HG02588 (cell line): Measurements from ENCODE around the gene PARD6B.

Source experiments
- ATAC-seq: cut with Tn5 transposase; IDR thresholded peaks from one replicate; pipeline ENCODE4 v1.9.1; 2021; ENCODE audit warnings: mild to moderate bottlenecking, moderate library complexity; ENCODE audit not compliant: unreplicated experiment

Gene PARD6B

DNA sequence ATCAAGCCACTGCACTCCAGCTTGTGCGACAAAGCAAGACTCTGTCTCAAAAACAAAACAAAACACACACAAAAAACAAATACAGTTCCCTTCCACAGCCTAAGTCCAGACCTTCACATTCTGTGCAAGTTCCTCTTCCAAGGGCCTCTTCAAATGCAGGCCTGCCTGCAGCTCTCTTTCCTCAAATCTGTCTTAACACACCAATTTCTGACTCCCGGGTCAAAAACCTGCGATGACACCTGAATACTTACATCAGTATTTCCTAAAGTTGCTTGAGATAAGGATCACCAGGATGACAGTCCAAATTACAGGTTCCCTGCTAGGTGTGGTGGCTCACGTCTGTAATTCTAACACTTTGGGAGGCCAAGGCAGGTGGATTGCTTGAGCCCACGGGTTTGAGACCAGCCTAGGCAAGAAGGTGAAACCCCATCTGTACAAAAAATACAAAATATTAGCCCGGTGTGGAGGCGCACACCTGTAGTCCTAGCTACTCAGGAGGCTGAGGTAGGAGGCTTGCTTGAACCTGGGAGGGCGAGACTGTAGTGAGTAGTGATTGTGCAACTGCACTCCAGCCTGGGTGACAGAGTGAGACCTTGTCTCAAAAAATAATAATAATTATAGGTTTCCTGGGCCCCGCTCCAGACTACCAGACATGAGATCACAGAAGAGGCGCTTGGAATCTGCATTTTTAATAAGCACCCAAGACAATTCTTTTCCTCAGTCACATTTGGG is 8.8 kb upstream of the PARD6B start:
- ATAC-seq, result no peak

DNA sequence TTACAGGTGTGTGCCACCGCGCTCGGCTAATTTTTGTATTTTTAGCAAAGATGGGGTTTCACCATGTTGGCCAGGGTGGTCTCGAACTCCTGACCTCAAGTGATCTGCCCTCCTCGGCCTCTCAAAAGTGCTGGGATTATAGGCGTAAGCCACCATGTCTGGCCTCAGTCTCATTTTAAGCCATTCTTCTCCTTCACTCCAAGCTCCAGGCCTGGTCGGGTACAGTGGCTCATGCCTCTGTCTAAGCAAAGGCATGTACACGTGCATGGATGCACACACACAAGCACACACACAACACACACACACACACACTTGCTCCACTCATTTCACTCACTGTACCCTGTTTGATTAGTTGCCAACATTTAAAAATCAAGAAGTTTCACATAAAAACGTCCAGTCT is 7.7 kb upstream of the PARD6B start:
- no peak for ATAC-seq

DNA sequence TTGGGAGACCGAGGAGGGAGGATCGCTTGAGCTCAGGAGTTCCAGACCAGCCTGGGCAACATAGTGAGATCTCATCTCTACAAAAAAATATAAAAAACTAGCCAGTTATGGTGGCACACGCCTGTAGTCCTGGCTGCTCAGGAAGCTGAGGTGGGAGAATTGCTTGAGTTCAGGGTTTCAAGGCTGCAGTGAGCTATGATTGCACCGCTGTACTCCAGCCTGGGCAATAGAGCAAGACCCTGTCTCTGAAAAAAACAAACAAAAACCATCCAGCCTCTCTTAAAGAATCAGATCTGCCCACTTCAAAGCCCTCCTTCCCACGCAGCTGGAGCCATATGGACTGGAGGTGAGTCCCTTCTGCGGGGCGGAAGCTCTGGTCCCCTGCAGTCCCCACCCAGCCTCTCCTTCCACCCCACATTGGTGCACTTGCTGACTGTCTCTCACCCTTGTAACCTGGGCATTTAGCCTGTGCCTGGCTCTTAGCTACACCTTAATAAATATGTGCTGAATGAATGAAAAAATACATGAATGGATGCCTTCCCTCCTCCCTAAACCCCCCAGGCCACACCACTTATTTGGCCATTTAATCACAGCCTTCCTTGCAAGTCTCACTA is 7.2 kb upstream of the PARD6B start:
- no peak for ATAC-seq

DNA sequence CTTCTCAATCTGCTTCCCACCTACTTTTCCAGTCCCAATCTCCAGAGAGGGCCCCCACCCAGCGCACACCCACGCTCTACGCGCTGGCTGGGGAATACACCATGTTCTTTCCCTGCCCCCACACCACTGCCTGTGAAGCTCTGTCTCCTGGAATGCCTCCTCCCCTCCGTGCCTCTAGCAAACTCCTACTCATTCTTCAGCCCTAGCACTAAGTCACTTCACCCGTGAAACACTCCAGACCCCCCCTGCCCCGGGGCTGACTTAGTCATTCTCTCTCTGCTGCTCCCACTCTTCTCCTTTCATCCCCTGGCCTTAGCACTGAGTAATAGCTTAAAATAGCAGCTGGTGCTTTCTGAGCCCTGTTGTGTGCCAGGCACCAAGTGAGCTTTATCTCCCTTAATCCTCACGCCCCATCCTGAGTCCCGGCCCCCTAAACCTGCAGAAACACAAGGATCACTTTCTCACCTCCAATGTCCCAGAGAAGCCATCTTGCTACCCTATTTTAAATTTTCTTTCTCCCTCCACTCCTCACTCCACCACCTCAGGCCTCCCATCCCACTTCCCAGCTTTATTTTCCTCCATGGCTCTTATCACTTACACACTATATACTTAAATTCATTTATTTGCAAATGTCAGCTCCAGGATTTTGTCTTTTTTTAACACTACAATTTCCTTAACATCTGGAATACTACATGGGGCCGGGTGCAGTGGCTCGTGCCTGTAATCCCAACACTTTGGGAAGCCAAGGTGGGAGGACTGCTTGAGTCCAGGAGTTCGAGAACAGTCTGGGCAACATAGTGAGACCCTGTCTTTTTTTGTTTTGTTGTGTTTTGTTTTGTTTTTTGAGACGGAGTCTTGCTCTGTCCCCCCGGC is 6.3 kb upstream of the PARD6B start:
- ATAC-seq, result no peak

DNA sequence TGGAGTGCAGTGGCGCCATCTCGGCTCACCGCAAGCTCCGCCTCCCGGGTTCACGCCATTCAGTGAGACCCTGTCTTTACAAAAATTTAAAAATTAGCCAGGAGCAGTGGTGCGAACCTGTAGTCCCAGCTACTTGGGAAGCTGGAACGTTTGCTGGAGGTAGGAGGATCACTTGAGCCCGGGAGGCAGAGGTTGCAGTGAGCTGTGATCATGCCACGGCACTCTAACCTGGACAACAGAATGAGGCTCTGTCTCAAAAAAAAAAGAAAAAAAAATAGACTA is 5.7 kb upstream of the PARD6B start:
- no peak for ATAC-seq

DNA sequence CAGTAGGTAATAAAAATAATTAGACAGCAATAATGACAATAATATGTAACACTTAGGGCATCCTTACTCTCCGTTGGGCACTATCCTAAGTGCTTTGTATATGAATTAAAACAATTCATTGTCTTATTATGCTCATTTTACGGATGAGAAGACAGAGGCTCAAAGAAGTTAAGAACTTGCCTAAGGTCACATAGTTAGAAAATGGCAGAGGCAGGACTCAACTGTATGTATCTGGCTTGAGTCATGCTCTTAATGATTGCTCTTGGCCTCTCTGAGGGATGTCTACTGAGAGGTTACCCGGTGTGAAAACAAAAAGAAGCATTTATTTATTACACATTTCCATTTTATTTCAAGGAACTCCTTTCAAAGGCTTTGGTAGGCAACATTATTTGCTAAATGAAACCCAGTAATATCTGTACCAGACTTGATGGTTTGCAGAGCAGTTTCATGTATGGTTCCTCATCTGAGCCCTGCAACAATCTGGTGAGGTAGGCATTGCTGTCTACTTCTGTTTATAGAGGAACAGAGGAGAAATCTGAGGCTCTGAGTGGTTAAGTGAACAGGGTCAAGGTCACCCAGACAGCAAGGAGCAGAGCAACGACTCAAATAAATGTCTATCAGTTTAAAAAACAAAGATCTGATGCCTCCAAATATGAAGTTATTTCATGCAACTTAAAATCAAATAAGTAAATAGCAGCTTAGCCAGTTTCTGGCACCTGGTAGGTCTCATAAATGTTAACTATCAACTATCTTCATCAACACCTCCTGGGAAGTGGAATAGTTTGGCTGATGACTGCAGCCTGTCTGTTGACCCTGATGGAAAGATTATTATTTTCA is 4.2 kb upstream of the PARD6B start:
- ATAC-seq, result no peak

DNA sequence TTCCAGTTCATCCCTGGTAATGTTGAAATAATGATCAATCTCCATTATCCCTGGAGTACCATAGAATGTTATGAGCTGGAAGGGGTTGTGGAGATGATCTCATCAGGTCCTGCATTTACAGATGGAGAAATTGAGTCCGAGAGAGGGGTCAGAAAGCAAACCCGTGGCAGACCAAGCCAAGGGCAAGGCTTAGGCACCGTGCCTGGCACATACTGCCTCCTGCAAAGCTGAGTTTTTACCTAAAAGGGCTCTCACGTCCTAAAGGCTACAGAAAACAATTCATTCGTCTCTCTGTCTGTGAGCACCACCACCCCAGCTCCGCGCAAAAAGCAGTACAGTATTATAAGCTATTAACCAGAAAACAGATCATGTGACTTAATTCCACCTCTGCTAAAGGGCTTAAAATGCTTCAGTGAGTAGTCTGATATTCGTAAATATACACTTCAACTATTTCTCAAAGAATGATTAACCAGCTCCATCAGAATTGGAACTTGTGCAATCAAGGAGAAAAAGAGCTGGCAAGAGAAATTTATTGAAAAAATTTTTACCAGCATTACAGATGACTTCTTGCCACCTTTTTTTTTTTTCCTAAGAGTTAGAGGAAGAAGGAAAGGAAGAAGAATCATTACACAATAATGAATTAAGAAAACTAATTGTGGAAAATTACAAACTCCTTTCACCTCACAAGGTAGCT is 3.4 kb upstream of the PARD6B start:
- ATAC-seq, result no peak

DNA sequence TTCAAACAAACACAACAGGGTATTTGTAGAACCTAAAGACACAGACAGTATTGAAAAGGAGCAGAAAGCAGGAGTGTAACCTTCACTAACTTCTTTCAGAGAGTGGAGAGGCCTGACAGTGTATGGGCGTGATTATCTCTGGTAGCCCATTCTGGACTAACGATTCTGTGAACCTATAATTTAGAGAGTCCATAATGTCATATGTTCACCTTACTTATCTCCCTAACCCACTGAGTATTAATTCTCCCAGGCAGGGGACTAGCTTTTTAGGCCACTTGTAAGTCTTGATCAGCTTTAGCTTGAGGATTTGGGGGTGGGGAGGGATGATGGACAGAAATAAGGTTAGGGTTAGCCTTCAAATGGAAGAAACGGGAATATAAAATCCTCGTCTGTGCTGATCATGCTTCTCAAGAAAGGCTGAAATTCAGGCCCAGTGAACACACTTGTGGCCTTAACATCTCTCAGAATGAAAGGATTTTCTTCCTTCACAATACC is 2.8 kb upstream of the PARD6B start:
- no peak for ATAC-seq

DNA sequence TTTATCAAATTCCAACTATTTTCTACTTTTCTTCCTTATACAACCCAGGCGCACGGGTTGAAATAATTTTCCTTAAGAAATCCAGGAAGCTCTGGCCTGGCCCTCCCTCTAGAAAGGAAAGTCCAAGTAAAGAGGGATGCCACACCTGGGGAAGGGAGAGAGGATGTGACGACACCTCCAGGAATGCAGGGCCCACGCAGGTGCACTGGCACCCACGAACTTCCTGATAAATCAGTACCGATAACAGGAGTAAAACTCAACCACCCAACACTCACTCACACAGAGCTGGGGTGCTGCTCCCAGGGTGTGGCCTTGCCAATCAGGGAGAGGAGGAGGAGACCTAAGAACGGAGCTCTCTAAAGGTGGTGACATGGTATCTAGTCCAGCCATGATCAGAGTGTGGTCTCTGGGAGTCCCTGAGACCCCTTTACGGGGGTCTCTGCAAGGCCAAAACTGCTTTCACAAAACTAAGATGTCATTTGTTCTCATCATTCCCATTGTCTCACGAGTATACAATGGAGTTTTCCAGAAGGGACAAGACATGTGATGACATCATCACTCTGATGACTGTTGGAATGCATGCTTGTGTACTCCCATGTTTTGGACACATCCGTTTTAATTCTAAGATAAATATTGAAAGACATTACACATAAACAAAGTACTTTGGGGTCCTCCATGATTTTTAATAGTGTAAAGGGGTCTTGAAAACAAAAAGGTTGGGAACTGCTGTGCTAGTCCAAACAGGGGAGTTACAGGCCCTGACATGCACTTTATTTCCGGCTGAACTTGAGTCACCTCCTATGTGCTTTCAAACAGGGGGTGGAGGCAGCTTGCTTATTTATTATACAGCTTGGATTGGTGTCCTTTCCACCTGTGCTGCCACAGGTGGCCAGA is 2.2 kb upstream of the PARD6B start:
- no peak for ATAC-seq

DNA sequence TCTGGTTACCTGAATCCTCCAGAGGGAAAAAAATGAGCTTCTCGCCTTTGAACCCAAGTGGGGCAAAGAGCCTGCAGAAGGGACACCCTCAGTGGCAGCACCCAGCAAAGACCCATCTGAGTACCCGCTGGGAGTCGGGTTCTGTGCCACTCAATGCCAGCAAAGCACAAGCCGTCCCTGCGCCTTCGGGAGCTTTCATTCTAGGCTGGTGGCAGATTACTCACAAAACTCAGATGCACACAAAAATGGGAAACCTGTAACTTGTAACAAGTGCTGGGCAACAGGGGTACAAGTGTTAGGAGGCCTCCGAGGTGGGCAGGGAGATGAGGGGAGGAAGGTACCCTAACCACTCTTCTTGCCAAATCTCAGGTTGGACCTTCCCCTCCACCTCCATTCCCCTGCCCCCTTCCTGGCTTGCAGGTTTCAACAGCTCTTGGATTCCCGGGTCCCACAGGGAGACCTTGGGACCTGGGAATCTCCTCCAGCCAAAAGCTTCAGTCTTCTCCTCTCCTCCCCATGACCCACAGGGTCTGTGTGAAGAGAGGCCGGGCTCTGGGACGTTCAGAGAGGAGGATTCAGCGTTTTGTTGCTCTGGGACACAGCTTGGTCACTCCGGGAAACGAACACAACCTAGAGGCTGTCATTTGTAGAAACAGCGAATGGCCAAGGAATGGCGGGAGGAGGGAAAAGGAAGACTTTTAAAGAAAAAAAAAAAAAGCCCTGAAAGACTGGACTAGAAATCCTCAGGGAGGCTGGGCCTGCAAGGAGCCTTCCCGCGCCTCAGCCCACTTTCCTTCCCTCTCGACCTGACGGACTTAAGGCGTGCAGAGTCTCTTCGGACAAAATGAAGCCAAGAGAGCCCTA is 1.2 kb upstream of the PARD6B start:
- ATAC-seq, result no peak

DNA sequence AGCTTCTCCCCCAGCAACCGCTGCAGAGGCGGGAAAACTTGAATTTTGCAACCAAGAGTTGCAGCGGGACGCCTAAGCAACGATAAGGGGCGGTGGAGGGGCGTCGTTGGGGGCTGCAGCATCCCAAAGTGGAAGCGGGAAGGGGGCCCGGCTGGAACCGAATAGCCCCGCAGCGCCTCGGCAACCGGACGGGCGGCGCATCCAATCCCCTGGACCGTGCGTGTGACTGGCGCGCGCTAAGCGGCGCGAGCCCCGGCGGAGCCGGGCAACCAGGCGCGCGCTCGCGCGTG is 670 bp upstream of the PARD6B start:
- no peak for ATAC-seq

DNA sequence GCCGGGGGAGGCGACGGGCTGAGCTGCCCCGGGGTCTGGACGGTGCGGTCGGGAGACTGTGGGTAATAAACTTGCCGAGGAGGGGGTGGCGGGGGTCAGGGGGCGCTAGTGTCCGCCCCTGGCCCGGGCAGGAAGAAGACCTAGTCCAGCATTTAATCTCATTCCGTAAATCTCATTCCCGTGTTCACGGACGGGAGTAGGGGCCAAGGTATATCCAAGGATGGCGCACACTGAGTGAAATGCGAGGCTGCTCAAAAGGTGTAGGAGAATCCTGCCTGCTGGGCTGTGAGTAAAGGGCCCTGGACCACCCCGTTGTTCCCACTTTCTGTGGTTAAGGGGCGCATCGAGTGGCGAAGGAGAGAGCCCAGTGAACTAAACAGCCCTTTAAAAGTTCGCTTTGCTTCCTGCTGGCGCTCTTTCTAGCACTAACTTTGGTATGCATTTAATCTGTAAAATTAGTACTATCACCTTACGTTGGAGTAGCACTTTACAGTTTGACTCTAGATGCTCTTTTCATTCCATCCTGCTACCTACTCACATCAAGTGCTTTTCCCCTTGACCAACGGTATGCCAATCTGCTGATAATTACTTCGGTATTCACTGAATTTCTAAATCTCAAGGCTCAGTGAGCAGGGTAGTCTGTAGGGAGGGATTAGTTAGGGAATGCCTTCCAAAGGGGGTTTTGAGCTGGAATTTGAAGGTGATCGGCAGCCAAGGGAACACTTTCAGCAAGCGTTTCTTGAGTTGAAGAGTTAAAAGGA is 730 bp downstream of the PARD6B start:
- no peak for ATAC-seq

DNA sequence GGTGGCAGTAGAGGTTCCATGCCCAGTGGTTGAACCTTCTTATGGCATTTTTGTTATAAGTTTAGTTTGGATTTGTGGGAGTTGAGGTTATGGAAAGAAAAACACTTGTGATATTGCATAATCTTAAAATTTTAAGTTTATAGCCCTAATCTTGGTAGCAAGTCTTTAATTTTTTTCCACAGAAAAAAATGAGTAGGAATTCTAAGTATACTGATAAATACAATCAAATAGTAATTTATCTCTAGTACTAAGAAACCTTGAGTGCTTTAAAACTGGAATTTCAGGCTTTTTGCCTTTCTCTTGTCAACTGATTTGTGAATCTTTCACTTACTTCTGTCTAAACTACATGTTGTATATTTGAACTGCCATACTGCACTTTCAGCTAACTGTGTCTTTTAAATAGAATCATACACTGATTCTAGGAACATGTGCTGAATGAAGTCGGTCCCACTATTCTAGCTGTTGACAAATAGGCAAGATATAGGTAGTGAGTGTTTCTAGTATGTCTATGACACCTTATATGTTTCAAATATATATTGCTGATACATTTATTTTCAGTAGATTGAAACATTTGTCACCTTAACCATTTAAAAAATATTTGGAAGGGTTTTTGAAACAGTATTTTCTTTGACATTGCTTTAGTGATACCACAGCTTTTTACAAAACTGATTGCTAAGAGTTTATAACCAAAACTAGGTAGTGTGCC is 2.4 kb downstream of the PARD6B start:
- no peak for ATAC-seq

DNA sequence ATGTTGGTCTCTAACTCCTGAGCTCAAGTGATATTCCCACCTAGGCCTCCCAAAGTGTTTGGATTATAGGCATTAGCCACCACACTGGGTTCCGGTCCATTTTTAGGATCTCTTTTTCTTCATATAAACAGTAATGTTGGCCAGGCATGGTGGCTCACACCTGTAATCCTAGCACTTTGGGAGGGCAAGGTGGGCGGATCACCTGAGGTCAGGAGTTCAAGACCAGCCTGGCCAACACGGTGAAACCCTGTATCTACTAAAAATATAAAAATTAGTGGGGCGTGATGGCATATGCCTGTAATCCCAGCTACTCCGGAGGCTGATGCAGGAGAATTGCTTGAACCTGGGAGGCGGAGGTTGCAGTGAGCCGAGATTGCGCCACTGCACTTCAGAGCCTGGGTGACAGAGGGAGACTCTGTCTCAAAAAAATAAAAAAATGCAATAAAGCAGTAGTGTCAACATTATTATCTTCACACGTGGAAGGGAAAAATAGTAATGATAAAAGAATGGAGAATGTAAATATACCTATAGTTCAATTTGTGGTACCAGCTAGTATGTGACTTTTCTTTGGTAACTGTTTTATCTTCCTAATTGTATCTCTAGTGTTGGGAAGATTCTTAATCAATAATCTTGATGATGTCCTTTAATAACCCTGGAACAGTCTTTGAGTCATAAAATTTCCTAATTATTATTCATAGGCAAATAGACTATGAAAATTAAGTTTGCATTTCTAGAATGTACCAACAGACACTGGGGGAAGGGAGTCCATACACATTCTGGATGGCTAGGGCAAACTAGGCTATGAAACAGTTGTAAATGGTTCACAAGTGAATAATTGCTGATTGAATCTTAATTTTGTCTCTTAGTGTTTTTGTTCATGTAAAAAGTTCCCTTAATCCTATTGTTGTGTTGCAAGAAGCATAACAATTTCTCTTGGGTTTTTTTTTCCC is 3.6 kb downstream of the PARD6B start:
- ATAC-seq, result no peak

DNA sequence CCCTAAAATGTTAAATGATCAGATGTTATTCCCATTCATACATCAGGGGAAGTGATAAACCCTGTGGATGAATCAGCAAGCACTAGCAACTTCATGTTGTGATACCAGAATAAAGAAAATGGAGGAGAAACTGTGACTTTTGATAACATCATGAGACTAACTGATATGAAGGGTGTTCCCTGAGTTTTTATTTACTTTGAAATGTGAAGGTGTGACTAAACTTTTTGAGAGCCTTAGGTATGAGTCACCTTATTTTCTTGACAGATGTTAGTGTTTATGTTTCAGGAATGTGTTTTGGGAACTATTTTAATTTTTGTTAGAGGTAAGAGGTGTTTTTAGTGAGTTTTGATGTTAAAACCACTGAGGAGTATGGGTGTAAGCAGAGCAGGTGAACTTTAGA is 4.4 kb downstream of the PARD6B start:
- no peak for ATAC-seq

DNA sequence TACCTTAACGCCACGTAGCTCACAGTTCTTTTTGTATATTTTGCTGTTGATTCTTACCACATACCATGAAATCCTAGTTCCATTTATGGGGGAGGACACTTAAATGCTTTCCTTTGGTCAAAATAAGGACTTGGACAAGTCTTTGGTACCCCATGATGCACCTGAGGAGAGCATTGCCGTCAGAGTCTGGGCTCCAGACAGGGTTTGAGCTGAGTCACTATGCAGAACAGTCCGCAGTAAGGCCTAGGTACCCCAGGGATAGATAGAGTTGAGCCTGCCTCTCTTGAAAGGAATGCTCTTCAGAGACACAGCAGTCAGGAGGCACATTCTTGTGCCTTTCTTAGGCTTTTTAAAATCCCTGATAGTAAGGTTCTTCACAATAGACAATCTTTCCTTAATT is 6.0 kb downstream of the PARD6B start:
- ATAC-seq, result no peak
